Measurements from ENCODE around the gene ARHGAP10.

DNA sequence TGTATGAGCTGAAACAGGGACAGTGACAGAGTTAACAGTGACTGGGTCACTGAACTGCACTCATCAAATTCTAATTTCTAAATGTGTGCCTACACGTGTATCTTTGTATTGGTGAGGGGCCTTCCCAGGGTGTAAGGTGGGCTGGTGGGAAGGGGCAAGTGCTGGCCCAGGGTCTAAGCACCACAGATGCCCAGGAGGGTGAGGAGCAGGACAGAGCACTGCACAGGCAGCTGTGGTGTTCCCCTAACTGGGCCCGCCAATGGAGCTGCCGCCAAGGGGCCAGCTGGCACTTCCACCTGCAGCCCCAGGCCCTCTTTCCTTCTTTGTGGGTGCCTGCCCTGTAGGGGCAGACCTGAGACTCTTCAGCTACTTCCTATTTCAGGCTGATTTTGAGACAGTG is 349.9 kb downstream of the ARHGAP10 start:
- TF ChIP-seq EZH2 (IDR thresholded peaks at IDR 0.05) (no peak), POLR2AphosphoS5 (IDR thresholded peaks at IDR 0.05; ENCODE audit: borderline replicate concordance, low read depth, low read length) (no peak)
